DOHH2 (cell line): ENCODE measurements around the gene OOSP4B.

ENCODE experiments used
- H3F3A ChIP-seq: fragments of 200-600 bp; sonication (generic), shearing (Covaris generic); 2 replicates; pipeline ENCODE4 v1.6.0; 2016; ENCODE audit warnings: antibody characterized with exemption, mild to moderate bottlenecking; ENCODE audit not compliant: control insufficient read depth, insufficient read depth
- H3K27ac ChIP-seq: fragments of 200-600 bp; sonication (generic); 2 replicates; pipeline ENCODE4 v1.5.1; 2014; ENCODE audit warnings: low read depth, mild to moderate bottlenecking, low read length, moderate library complexity
- H3K27me3 ChIP-seq: fragments of 200-600 bp; sonication (generic); 2 replicates; pipeline ENCODE4 v1.6.1; 2014; ENCODE audit warnings: mild to moderate bottlenecking, low read length, mixed read lengths; ENCODE audit not compliant: control insufficient read depth
- H3K36me3 ChIP-seq: fragments of 200-600 bp; sonication (generic); 2 replicates; pipeline ENCODE4 v1.6.1; 2014; ENCODE audit warnings: mild to moderate bottlenecking, low read length, moderate library complexity, mixed read lengths; ENCODE audit not compliant: control insufficient read depth
- H3K4me1 ChIP-seq: fragments of 200-600 bp; sonication (generic); 2 replicates; pipeline ENCODE4 v1.6.1; 2014; ENCODE audit warnings: mild to moderate bottlenecking, low read length, mixed read lengths; ENCODE audit not compliant: control insufficient read depth
- H3K4me2 ChIP-seq: fragments of 200-600 bp; sonication (generic); 2 replicates; pipeline ENCODE4 v1.6.0; 2014; ENCODE audit warnings: mild to moderate bottlenecking, low read length, moderate library complexity
- H3K4me3 ChIP-seq: fragments of 200-600 bp; sonication (generic); 2 replicates; pipeline ENCODE4 v1.5.1; 2014; ENCODE audit warnings: mild to moderate bottlenecking, low read length, mixed read lengths
- H3K79me2 ChIP-seq: fragments of 200-600 bp; sonication (generic); 2 replicates; pipeline ENCODE4 v1.6.1; 2014; ENCODE audit warnings: mild to moderate bottlenecking, low read length, mixed read lengths; ENCODE audit not compliant: control insufficient read depth
- H3K9me2 ChIP-seq: fragments of 200-600 bp; sonication (generic); replicated peaks from 2 replicates; pipeline ENCODE4 v1.6.1; 2014; ENCODE audit warnings: mild to moderate bottlenecking, low read length, mixed read lengths; ENCODE audit not compliant: control insufficient read depth
- H3K9me3 ChIP-seq: fragments of 200-600 bp; sonication (generic); 2 replicates; pipeline ENCODE4 v1.6.1; 2014; ENCODE audit warnings: antibody characterized with exemption, low read length, mixed read lengths; ENCODE audit not compliant: control insufficient read depth, insufficient read depth
- H4K20me1 ChIP-seq: fragments of 200-600 bp; sonication (generic); 2 replicates; pipeline ENCODE4 v1.6.0; 2014; ENCODE audit warnings: low read depth, mild to moderate bottlenecking, antibody characterized with exemption, low read length, moderate library complexity; ENCODE audit not compliant: control insufficient read depth, insufficient read depth
- EZH2phosphoT487 ChIP-seq: fragments of 200-600 bp; sonication (generic); IDR thresholded peaks from 2 replicates; pipeline ENCODE4 v1.6.1; 2017; ENCODE audit warnings: borderline replicate concordance, mild to moderate bottlenecking, antibody characterized with exemption, low read length, moderate library complexity, mixed read lengths
- TF ChIP-seq, protein P1 (sequence below): fragments of 200-600 bp; sonication (generic); IDR thresholded peaks from one replicate; pipeline ENCODE4 v1.5.1; 2014; ENCODE audit warnings: antibody characterized with exemption, mild to moderate bottlenecking, low read depth, low read length; ENCODE audit not compliant: poor library complexity, severe bottlenecking

OOSP4B gene

DNA sequence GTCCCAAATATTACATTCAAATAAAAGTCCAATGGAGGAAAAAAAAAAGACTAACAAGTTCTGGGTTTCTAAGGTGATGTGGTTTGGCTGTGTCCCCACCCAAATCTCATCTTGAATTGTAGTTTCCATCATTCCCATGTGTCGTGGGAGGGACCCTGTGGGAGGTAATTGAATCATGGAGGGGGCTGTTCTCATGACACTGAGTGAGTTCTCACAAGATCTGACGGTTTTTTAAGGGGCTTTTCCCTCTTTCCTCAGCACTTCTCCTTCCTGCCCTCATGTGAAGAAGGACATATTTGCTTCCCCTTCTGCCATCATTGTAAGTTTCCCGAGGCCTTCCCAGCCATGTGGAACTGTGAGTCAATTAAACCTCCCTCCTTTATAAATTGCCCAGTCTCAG lies 63.6 kb downstream of the OOSP4B start:
- no peak overlapping the region for H3K4me3 ChIP-seq
- no peaks in the 10 kb centered on the region for H3K79me2 ChIP-seq
- H3K9me3 ChIP-seq: no peaks in the 10 kb centered on the region
- no peaks in the 10 kb centered on the region for H4K20me1 ChIP-seq
- no peaks in the 10 kb centered on the region for H3K4me1 ChIP-seq
- no peaks in the 10 kb centered on the region for H3K9me2 ChIP-seq
- no peak overlapping the region for H3K27ac ChIP-seq
- no peaks in the 10 kb centered on the region for H3F3A ChIP-seq
- TF ChIP-seq, protein P1, sequence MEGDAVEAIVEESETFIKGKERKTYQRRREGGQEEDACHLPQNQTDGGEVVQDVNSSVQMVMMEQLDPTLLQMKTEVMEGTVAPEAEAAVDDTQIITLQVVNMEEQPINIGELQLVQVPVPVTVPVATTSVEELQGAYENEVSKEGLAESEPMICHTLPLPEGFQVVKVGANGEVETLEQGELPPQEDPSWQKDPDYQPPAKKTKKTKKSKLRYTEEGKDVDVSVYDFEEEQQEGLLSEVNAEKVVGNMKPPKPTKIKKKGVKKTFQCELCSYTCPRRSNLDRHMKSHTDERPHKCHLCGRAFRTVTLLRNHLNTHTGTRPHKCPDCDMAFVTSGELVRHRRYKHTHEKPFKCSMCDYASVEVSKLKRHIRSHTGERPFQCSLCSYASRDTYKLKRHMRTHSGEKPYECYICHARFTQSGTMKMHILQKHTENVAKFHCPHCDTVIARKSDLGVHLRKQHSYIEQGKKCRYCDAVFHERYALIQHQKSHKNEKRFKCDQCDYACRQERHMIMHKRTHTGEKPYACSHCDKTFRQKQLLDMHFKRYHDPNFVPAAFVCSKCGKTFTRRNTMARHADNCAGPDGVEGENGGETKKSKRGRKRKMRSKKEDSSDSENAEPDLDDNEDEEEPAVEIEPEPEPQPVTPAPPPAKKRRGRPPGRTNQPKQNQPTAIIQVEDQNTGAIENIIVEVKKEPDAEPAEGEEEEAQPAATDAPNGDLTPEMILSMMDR: no peak
- no peak for TF ChIP-seq EZH2phosphoT487
- no peak overlapping the region for H3K4me2 ChIP-seq
- H3K27me3 ChIP-seq: peaks cover 3% of the 10 kb centered on the region; the same call in 1 of the 2 replicates
- H3K36me3 ChIP-seq: no peaks in the 10 kb centered on the region
